HG03571 (cell line): ENCODE measurements around the gene NEO1.

ENCODE experiments used
- ATAC-seq: cut with Tn5 transposase; IDR thresholded peaks from one replicate; pipeline ENCODE4 v1.9.1; 2021; ENCODE audit not compliant: unreplicated experiment

Gene NEO1

GRCh38 chr15:73075160-73075859 lies 23.0 kb downstream of the NEO1 start:
- no peak for ATAC-seq

- ATAC-seq = no peak
Measured at GRCh38 chr15:73078291-73078690, 26.0 kb downstream of the NEO1 start.

GRCh38 chr15:73078722-73079121 lies 26.5 kb downstream of the NEO1 start:
- ATAC-seq = no peak

GRCh38 chr15:73079565-73079964 lies 27.3 kb downstream of the NEO1 start:
- ATAC-seq = no peak

GRCh38 chr15:73081321-73081958 lies 29.2 kb downstream of the NEO1 start:
- no peak for ATAC-seq

GRCh38 chr15:73082812-73083211 lies 30.5 kb downstream of the NEO1 start:
- no peak for ATAC-seq

GRCh38 chr15:73087098-73087497 lies 34.8 kb downstream of the NEO1 start:
- ATAC-seq = no peak

- no peak for ATAC-seq
Measured at GRCh38 chr15:73105064-73105463, 52.8 kb downstream of the NEO1 start.

GRCh38 chr15:73108676-73109075 lies 56.4 kb downstream of the NEO1 start:
- ATAC-seq = no peak

GRCh38 chr15:73109765-73110164 lies 57.5 kb downstream of the NEO1 start:
- no peak for ATAC-seq

GRCh38 chr15:73110201-73110600 lies 57.9 kb downstream of the NEO1 start:
- no peak for ATAC-seq

GRCh38 chr15:73114064-73114463 lies 61.8 kb downstream of the NEO1 start:
- ATAC-seq = no peak

- no peak for ATAC-seq
Measured at GRCh38 chr15:73116164-73116563, 63.9 kb downstream of the NEO1 start.

- ATAC-seq = no peak
Measured at GRCh38 chr15:73118055-73118454, 65.8 kb downstream of the NEO1 start.

GRCh38 chr15:73119478-73119877 lies 67.2 kb downstream of the NEO1 start:
- no peak for ATAC-seq

- ATAC-seq = no peak
Measured at GRCh38 chr15:73120269-73120668, 68.0 kb downstream of the NEO1 start.

GRCh38 chr15:73125219-73125618 lies 73.0 kb downstream of the NEO1 start:
- no peak for ATAC-seq

GRCh38 chr15:73127302-73127936 lies 75.2 kb downstream of the NEO1 start:
- no peak for ATAC-seq

- no peak for ATAC-seq
Measured at GRCh38 chr15:73130830-73131229, 78.6 kb downstream of the NEO1 start.

- no peak for ATAC-seq
Measured at GRCh38 chr15:73134196-73134595, 81.9 kb downstream of the NEO1 start.

GRCh38 chr15:73139041-73139743 lies 86.9 kb downstream of the NEO1 start:
- no peak for ATAC-seq
